ENCODE measurements around the gene NEDD9.

Gene NEDD9, protein sequence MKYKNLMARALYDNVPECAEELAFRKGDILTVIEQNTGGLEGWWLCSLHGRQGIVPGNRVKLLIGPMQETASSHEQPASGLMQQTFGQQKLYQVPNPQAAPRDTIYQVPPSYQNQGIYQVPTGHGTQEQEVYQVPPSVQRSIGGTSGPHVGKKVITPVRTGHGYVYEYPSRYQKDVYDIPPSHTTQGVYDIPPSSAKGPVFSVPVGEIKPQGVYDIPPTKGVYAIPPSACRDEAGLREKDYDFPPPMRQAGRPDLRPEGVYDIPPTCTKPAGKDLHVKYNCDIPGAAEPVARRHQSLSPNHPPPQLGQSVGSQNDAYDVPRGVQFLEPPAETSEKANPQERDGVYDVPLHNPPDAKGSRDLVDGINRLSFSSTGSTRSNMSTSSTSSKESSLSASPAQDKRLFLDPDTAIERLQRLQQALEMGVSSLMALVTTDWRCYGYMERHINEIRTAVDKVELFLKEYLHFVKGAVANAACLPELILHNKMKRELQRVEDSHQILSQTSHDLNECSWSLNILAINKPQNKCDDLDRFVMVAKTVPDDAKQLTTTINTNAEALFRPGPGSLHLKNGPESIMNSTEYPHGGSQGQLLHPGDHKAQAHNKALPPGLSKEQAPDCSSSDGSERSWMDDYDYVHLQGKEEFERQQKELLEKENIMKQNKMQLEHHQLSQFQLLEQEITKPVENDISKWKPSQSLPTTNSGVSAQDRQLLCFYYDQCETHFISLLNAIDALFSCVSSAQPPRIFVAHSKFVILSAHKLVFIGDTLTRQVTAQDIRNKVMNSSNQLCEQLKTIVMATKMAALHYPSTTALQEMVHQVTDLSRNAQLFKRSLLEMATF

DNA sequence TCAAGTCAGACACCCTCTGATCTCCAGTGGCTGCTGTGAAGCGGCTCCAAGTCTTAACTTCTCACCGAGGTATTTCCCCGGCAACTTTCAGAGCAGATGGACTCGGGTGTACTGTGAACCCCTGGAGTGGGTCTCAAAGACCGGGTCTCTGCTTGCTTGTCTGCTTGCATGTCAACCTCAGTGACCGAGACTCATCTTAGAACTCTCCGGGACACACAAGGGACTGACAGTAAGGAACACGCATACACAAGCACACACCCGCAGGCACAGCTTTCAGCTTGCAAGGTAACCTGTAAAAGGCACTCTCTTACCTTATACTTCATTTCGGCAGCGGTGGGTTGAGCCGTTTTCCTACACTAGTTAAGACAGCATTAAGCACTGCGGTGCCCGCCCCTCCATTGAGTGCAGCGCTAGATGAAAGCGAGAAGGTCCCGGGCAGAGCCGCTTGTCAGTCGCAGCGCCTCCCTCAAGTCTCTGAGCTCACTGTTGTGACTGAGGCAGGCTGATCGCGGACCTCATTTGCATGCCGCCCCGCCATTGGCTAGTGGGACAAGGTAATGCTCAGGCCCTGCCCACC lies at the start of gene NEDD9:
TSS of gene NEDD9 (minus strand) at position 476 of the 577 bp plus-strand sequence. CDS start at position 323, 153 bp downstream.
- DNase-seq (ENCODE audit: low read depth, low spot score) = peak; percentile 91

DNA sequence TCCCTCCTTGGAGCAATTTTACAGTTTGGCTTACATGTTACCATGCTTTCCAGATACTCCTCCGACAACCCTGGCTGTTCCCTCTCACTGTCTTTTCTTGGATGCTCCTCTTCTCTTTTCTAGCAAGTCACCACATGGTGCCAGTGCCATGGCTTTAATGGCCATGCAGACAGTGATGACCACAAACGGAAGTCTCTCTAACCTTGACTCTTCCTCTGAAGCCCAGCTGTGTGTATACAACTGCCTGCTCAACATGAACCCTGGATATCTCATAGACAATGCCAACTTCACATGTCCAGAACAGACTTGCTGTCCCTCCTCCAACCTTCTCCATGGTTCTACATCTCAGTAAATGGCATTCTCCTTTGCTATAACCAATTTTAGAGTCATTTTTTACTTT lies 49.8 kb upstream of the NEDD9 start:
- no peak for DNase-seq (ENCODE audit: low read depth, low spot score)

DNA sequence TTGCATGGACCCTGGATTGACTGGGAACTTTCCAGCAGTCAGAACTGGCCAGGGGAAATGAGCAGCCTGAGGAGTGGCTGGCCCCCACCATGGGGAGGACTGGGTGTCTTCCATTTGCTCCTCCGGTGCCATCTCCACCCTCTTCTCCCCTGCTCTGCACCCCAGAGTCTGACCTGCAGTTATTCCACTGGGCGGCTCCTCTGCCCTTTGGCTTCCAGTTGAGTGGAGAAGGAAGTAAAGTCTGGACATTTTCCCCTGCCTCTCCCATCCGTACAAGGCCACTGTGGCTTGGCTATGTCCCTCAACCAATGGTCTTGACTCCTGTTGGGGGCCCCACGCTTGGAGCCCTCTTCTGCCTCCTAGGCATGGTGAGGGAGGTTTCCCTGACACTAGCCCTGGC lies 47.9 kb upstream of the NEDD9 start:
- no peak for DNase-seq (ENCODE audit: low read depth, low spot score)

DNA sequence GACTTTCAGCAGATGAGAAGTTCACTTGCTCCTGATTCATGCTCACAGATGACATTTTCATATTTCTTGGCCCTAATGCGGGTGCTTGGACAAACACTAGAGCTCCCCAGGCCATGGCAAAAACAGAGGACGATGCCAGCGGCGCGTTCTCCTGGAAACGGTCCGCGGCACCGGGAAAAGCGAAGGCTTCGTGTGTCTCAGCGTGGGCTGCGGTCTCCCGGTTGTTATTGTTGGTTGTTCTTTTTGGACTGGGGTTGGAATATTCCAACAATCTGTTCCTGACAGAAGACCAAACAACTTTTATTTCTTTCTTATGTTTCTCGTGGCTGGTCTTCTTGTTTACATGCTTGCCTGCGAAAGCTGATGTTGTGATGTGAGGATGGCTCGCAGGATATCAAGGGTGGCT lies 46.8 kb upstream of the NEDD9 start:
- DNase-seq (ENCODE audit: low read depth, low spot score) = no peak

DNA sequence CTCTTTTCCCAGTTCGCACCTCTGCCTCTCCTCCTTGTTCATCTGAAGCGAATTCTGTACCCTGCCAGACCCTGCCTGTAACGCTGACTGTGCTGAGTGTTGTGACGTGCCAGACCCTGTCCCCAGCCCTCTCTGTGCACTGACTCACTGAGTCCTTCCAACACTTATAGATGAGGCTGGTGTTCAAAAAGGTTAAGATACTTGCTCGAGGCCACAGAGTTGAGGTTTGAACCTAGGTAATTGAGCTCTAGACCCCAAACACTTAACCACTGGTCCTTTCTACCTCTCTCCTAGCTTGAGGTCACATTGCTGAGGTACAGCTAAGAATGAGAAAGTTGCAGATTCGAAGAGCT lies 45.7 kb upstream of the NEDD9 start:
- no peak for DNase-seq (ENCODE audit: low read depth, low spot score)

DNA sequence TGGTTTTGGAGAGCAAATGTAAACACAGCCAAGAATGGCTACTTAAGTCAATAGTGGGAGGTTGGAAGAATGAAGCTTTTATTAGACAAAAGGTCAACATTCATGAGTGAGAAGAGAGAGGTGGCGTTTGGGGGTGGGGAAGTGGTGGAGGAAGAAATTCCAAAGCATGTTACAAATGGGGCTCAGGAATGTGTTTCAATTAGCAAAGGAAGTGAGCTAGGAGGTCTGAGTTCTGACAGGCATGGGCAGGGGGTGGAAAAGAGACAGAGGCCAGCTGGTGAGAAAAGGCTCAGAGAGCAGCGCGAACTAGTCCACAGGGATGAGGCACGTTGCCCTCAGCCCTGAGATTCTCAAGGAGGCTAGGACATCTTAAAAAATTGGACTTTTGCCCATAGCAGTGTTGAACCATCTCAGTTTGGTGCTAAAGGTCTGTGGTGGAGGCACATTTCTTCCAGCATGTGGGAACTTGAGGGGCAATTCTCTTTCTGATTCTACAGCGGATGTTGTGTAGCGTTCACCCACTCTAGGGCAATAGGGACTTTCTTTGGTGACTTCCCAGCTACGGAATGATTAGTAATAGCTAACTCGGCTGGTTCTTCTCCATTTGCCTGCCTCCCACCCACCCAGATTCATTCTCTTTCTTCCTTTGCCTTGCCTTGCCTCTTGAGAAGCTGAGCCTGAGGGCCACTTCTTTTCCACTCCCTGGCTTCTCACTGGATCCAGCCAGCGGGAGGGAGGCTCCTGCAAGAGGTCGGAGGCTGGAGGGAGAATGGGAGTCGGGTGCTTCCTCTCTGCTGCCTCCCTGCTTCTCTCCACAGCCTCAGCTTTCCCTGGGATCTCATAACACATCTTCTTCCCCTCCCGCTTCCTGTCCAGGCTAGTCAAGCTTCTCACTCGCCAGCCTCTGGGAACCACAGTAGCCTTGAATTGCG lies 45.1 kb upstream of the NEDD9 start:
- no peak for DNase-seq (ENCODE audit: low read depth, low spot score)

DNA sequence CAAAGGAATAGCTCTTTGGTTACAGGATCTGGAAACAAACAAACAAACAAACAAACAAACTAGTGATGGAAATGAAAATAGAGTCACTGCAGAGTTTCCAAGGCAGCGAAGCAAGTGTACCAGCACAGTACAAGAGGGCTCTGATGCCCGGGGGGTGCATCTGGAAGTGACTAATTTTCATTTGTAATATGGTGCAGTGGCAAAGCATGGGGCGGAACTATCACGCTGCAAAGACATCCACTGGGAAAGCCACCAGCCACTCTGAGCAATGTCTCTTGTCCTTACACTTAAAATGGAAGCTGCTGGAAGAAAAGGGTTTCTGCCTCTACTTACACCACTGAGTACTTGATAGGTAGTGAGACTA lies 44.4 kb upstream of the NEDD9 start:
- no peak for DNase-seq (ENCODE audit: low read depth, low spot score)

DNA sequence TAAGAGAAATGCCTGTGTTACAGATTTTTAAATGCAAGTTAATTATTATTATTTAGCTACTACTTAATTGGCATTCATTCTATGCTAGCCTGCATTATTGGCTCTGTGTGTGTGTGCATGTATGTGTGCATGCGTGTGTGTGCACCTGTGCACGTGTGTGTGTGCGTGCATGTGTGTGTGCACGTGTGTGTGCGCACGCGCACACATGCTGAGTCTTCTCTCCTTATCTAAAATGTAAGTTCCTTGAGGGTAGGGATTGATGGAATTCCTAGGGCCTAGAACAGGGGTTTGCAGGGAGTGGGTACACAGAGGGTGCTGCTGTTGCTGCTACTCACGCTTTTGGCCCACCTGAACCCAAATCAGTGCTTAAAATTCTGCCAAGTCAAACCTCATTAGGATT lies 43.8 kb upstream of the NEDD9 start:
- DNase-seq (ENCODE audit: low read depth, low spot score) = no peak

DNA sequence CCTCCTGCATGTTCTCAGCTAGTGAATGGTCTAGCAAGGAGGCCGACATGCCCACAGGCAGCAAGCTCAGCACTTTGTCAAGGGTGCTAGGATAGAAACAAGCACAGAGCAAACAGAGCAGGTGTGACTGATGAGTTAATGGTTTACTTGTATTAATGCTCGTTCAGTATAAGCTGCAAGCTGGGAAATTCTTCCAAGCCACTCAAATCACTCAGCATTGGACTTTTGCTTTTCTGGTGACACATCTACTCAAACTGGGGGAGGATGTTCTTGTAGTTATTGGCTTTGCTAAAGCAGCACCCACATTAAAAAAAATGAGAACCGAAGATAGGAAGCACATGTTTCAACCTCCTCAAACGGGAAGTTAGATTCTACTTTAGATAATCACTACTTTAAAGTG lies 43.1 kb upstream of the NEDD9 start:
- DNase-seq (ENCODE audit: low read depth, low spot score) = no peak

DNA sequence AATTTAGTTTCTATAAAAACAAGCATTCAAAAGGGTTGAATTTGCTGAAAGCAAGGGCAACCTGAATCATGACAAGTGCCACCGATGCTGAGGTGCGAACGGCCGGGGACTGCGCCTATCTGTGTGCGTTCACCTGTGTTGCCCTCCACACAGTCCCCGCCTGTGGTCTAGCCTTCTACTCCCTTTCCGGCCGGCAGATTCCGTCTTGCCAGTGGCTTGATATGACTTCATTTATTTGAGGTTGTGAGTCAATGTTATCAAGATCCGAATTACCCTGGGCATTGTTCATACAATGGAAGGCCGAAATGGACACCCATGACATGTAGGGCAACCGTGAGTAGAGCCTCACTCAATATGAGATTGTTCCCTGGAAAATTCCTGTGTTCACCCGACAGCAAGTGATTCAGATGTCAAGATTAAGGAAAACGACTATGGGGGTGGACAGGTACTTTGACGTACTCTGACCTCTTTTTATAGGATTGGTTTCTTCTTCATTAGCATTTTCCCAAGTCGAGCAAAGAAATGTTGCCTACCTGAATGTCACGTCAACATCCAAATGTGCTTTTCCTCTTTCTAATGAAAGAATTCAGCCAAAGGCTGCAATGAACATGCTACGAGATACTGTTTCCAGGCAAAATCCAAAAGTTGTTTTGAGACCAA lies 41.1 kb upstream of the NEDD9 start:
- no peak for DNase-seq (ENCODE audit: low read depth, low spot score)

DNA sequence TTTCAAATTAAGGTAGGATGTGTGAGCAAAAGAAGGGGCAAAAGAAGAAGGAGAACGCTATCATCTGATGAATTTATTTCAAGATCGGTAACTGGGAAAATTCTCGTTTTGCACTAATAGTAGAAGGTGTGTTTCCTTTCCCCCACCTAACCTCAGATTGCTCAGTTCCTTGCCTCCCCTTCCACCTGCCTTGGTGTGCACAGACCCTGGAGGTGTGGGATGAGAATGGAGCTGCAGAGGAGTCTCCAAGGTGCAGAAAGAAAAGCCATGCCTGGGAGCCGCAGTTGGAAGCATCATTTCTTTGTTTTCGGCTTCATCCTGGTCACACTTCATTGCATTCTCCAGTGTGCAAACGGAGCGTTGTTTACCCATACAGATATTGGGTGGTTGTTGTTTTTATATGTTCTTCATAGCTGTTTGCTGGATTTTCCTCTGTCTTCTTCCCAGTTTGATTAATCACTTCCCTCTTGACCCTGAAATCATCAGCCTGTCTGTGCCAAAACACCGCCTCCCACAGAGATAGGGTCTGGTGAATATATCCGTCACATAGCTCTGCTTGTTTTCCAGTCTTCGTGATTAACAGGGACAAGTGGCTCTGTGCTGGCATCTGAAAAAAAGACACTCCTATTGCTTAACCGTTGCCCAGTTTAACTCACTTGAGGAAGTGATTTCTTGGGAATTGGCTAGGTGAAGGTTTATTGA lies 40.2 kb upstream of the NEDD9 start:
- no peak for DNase-seq (ENCODE audit: low read depth, low spot score)

DNA sequence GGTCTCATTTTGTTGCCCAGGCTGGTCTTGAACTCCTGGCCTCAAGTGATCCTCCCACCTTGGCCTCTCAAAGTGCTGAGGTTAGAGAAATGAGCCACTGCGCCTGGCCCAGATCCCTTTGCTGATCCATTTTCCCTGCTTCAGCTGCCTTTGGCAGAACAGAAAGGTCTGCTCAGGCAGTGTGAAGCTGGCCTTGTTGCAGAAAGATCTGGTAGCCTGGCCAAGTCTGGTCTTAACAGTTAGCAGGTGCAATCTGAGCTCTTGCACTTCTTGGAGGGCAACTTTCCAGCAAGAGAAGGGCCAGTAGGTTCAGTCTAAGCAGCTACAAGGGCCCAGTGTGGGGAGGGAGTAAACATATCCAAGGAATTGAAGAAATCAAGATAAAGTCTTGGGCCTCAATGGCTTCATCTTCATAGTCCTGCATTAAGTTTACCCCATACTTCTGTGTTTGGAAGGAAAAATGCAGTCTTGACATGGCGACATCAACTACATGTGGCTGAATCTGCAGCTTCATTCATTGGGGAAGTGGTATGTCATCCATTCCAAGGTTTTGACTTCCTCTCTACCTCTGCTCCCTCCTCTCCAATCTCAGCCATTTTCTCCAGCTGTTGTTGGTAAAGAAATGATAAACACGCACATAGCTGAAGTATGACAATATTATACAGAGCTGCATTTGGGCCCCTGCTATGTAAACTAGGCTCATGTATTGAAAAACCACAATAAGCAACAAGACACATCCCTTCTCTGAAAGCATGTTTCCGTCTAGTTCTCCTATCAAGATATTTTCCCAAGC lies 39.0 kb upstream of the NEDD9 start:
- DNase-seq (ENCODE audit: low read depth, low spot score) = no peak

DNA sequence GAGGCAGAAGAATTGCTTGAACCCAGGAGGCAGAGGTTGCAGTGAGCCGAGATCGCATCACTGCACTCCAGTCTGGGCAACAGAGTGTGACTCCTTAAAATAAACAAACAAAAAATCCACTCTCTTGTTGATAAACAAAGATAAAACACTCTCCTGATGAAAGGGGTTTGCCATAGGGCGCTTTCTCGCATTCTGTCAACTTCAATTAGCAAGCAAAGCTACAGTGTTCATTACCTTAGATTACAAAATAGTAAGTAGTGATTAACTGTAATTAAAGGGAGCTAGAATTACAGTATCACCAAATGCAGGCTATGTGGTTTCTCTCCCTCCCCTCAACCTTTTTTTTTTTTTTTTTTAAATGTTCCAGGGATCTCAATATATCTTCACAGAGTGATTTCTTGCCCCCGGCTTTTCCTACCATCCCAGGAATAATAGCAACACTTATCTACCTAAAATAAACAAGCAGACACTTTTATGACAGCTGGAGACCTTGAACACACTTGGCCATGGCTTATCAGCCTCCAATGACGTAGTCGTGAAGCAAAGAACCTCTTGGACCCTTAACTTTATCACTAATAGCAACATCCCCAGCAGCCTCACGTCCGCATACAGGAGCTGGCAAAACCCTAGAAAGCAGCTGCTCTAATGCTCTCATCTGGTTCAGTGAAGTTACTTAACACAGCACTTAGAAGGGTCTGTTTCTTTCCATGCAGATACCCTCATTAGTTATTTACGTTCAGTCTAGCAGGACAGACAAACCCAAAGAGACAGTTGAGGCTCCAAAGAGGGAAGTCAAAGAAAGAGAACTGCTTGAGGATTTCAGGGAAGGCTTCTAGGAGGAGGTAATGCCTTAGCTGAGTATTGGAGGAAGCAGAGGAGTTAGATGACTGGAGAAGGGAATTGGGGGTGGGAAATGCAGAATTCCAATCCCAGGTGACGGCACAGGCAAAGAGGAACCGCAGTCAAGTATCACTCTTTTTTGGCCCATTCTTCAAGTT lies 37.9 kb upstream of the NEDD9 start:
- no peak for DNase-seq (ENCODE audit: low read depth, low spot score)

DNA sequence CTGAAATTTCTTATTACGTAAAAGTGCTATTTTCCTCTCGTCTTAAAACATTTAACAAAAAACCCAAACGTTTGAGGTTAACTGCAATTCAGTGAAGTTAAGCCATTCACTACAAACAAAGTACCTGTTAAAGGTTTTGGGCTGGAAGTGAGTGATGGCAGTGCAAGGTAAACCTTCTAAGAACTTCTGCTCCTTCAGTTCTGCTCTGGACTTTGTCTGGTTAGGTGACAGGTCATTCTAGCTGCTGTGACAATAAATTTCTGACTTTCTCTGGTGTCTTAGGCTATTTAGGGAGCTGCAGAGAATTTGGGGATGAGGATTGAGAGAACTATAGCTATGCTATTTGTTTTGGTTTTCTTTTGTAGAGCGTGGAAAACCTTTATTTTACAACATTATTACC lies 36.5 kb upstream of the NEDD9 start:
- DNase-seq (ENCODE audit: low read depth, low spot score) = no peak

DNA sequence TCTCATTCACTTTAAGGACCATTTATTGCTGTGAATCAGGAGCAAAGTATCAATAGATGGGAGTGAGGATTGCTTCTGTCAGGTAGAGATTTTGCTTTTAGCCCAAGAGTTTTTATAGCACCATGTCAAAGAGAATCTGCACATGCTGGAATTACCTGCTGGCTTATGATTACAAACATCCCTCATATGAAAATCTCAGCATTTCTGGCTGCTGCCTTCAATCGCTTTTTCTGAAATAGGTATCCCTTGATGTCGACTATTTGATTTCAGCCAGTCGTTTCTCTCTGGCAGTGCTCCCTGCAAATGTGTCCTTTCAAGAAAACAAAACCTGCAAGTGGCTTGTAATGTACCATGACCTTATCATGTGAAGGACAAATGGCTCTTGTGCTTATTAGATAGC lies 34.5 kb upstream of the NEDD9 start:
- no peak for DNase-seq (ENCODE audit: low read depth, low spot score)

DNA sequence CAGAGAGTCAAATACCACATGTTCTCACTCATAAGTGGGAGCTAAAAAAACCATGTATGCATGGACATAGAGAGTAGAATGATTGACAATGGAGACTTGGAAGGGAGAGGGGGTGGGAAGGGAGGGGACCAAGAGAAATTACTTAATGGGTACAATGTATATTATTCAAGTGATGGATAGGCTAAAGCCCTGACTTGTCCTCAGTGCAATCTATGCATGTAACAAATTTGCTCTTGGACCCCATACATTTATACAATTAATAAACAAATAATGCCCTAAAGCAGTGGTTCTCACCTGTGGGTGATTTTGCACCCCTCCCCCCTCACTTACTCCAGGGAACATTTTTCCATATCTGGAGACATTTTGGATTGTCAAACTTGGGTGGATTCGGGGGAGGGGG lies 33.5 kb upstream of the NEDD9 start:
- DNase-seq (ENCODE audit: low read depth, low spot score) = no peak

DNA sequence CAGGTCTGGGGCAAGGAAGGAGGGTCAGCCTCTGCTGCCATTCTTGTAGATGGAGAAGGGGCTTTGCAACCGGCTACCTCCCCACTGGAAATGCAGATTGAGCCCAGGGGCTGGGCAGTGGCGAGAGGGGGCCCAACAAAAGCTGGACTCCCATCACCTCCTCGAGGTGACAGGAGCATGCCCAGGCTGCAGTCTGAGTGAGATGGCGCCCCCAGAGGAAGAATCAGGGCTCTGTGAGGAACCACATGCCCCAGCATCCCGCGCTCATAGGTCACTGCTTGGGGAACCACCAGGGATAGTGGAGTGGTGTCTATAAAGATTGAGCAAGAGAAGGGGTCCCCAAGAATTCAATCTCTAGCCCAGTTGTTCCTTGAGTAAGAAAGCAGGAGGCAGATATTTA lies 31.6 kb upstream of the NEDD9 start:
- no peak for DNase-seq (ENCODE audit: low read depth, low spot score)

DNA sequence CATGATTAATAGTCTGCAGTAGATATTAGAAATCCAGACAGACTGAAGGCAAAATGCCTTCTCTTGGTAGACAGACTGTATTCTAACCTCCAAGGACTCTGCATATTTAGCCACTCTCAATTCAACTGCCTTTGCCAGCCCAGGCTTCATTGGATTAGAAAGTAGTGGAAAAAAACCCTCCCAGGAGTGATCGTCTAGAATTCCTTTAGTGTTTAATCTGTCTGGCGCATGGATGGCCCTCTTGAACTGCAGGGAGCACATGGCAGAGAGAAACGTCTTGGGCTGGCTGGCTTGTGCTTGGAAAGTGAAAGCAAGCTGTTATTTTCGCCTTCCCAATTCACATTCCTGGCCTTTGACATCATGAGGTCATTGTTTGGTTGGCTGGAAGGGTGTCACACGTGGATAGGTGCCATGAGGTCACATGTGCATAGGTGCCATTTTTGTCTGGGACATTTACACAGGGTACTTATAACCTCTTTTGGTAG lies 30.9 kb upstream of the NEDD9 start:
- no peak for DNase-seq (ENCODE audit: low read depth, low spot score)
